ENCODE measurements around the gene HBZ.

GRCh38 chr16:194516-194915 is 42.1 kb downstream of the HBZ start:
- TF ChIP-seq CTCF (conservative IDR thresholded peaks at IDR 0.05; ENCODE audit: low read length) (no peak), EZH2phosphoT487 (IDR thresholded peaks at IDR 0.05; ENCODE audit: borderline replicate concordance) (no peak)
